LHCN-M2 (cell line): ENCODE measurements around the gene CAMK2N1. TPM values are rescaled to one million over a fixed set of nuclear protein-coding genes. Genes with fewer than 3 reads are reported as not detected.

Source experiments
- DNase-seq: peaks from one replicate; pipeline ENCODE4 v3.0.0-alpha.2; 2012; ENCODE audit warnings: low read depth
- total RNA-seq: library from RNA; depleted of rRNA; stranded (reverse); fragments of >200 nt; gene quantifications from 2 replicates; pipeline ENCODE4 v1.2.3, GENCODE V29; 2014; rRNA removed

CAMK2N1 gene
- total RNA-seq, 1 experiment from 2014 or later: 31.2 TPM

- peak; percentile 28 for DNase-seq
Observed at GRCh38 chr1:20446796-20447195, 39.2 kb downstream of the CAMK2N1 start.

GRCh38 chr1:20445956-20446355 is 40.1 kb downstream of the CAMK2N1 start:
- DNase-seq: no peak

GRCh38 chr1:20443703-20444586 is 42.1 kb downstream of the CAMK2N1 start:
- DNase-seq: no peak

- peak; percentile 46 for DNase-seq
Observed at GRCh38 chr1:20442920-20443625, 42.9 kb downstream of the CAMK2N1 start.

GRCh38 chr1:20440785-20441200 is 45.2 kb downstream of the CAMK2N1 start:
- peak; percentile 46 for DNase-seq

GRCh38 chr1:20439282-20439681 is 46.7 kb downstream of the CAMK2N1 start:
- peak; percentile 25 for DNase-seq

- no peak for DNase-seq
Observed at GRCh38 chr1:20437640-20438039, 48.4 kb downstream of the CAMK2N1 start.

- DNase-seq: no peak
Observed at GRCh38 chr1:20432891-20433290, 53.1 kb downstream of the CAMK2N1 start.

Other genes with a start within 250 kb of the CAMK2N1 start
- not detected in 2 replicates for gene VWA5B1, start 195.3 kb downstream of the CAMK2N1 start, total RNA-seq
- gene MUL1, start 21.9 kb upstream of the CAMK2N1 start, total RNA-seq: 54.0 and 54.1 TPM in 2 replicates
- gene FAM43B, start 66.4 kb upstream of the CAMK2N1 start, total RNA-seq: 0.06 TPM in 1 of 2 replicates, not detected in the other
- not detected in 2 replicates for gene CDA, start 102.9 kb upstream of the CAMK2N1 start, total RNA-seq
- 39.7 and 45.5 TPM in 2 replicates for gene PINK1, start 147.2 kb upstream of the CAMK2N1 start, total RNA-seq
- 254 and 285 TPM in 2 replicates for gene DDOST, start 175.2 kb upstream of the CAMK2N1 start, total RNA-seq
- gene KIF17, start 231.8 kb upstream of the CAMK2N1 start, total RNA-seq: 0.13 and 0.75 TPM in 2 replicates
- 0.71 and 0.98 TPM in 2 replicates for gene SH2D5, start 246.5 kb upstream of the CAMK2N1 start, total RNA-seq